Activated effector memory CD4-positive, alpha-beta T cell treated with Interleukin-2 at 50 U/mL for 16 hours (primary cell): ENCODE results near the gene HRC.
"Not testable (repeated sequence)": the region's sequence is repeated elsewhere in the genome, so short reads cannot be mapped to it uniquely, and the experiment has no call there.

Source experiments
- DNase-seq: peaks from one replicate; pipeline ENCODE4 v3.0.0-alpha.2; 2020

Gene HRC

DNA sequence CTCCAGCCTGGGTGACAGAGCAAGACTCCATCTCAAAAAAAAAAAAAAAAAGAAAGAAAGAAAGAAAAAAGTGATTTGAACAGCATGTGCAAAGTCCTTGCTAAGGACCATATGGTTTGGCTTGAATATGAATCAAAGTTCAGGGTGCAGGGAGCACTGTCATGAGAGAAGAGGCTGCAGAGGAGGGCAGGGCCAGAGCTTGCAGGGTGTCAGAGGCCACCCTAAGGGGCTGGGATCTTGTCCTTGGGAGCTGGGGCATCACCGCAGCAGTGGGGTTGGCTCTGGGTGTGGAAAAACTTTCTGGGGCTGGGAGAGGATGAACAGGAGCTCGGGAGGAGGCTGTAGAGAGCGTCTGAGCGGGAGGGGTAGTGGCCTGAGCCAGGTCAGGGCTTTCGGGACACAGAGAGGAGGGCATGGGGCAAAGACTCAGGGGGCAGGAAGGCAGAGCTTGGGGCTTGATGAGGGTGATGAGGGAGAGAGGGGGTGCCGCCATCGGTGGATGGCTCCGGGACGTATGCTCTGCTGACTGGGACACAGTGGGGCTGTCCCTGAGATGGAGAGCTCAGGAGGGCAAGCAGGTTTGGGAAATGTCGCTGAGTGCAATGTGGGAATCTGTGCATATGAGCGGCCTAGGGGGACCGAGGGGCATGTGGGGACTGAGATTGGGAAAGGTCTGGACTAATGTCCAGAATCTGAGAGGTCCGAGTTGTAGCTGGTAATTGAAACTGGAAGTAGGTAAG is 5.4 kb upstream of the HRC start:
- no peak for DNase-seq

DNA sequence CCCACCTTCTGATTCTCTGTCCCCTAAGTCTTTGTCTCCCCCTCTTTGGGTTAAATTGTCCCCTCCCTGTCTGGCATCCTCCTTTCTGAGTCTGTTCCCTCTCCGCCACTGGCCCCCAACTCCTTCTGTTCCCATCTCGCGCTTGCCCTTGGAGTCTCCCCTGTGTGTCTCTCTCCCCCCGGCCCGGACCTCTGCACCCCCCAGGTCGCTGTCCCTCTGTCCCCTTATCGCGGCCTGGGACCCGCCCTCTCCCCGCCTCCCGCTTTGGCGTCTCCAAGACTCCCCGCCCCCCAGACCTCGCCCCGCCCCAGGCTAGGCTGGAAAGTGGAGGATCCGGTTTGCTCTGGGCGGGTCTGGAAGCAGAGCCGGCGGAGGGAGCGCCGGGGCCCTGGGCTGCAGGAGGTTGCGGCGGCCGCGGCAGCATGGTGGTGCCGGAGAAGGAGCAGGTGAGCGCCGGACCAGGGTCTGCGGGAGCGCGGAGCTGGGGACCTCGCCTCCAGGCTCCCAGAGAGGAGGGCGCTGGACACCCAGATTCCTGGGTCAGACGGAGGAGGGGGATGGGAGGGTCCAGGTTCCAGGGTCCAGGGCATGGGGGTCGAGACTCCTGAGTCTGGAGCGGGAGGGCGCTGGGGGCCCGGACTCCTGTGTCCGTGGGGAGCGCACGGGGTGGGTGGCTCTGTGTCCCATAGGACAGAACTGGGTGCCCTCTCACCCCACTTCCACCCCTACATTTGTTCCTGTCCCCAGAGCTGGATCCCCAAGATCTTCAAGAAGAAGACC is 2.4 kb upstream of the HRC start, which contains the start of gene TRPM4:
TSS of gene TRPM4 (plus strand) at position 348 of the 780 bp plus-strand sequence. CDS start at position 423, 75 bp downstream.
- DNase-seq, result no peak

GRCh38 chr19:49155820-49156346 is 687 bp upstream of the HRC start:
- no peak for DNase-seq

- no peak for DNase-seq
Observed at GRCh38 chr19:49154279-49154678, 917 bp downstream of the HRC start.

DNA sequence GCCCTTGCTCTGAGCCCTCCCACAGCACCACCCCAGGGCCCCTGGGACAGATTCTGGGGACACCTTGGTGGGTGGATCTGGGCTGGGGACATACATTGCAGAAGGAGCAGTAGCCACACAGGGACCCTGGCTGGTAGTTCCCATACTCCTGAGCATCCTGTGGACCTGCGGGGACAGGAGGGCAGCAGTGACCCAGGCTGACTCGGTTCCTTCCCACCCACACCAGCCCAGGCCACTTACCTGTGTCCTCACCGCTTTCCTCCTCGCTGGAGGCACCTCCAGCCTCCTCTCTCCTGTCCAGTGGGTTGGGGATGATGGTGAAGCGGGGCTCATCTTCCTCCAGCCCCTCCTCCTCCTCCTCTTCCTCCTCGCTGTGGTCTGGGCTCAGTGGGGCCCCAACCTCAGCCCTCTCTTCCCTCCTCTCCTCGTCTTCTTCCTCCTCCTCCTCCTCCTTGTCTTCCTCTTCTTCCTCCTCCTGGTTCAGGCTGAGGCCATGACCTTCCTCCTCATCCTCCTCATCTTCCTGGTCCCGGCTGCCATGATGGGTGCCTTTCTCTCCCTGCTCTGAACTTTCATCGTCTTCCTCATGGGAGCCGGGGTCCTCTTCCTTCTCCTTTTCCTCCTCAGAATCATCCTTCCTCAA is 1.9 kb downstream of the HRC start:
- DNase-seq, result no peak

- DNase-seq, result no peak
Observed at GRCh38 chr19:49152119-49152550, 3.1 kb downstream of the HRC start.

GRCh38 chr19:49151267-49152118 is 3.7 kb downstream of the HRC start:
- no peak for DNase-seq

DNA sequence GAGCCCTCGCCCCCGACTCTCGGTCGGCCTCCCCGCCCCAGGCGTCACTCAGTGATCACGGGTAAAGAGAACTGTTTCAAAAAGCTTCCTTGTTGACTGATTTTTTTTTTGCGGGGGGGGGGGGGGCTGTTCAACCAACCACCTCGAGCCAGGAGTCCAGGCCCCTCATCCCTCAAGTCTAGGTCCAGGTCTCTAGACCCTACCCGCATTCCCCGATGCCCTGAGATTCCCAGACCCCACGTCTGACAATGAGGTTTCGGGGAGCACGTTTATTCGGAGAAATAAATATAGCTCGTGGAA is 4.3 kb downstream of the HRC start:
- DNase-seq, result no peak

GRCh38 chr19:49150106-49150943 is 4.9 kb downstream of the HRC start:
- DNase-seq, result no peak

- DNase-seq, result no peak
Observed at GRCh38 chr19:49149652-49150105, 5.5 kb downstream of the HRC start.

GRCh38 chr19:49148784-49149651 is 6.2 kb downstream of the HRC start:
- DNase-seq, result peak; percentile 50

- no peak for DNase-seq
Observed at GRCh38 chr19:49148044-49148682, 7.0 kb downstream of the HRC start.

- DNase-seq, result not testable (repeated sequence)
Observed at GRCh38 chr19:49146408-49146770, 8.8 kb downstream of the HRC start.

GRCh38 chr19:49145573-49146407 is 9.4 kb downstream of the HRC start:
- DNase-seq, result peak; percentile 66

DNA sequence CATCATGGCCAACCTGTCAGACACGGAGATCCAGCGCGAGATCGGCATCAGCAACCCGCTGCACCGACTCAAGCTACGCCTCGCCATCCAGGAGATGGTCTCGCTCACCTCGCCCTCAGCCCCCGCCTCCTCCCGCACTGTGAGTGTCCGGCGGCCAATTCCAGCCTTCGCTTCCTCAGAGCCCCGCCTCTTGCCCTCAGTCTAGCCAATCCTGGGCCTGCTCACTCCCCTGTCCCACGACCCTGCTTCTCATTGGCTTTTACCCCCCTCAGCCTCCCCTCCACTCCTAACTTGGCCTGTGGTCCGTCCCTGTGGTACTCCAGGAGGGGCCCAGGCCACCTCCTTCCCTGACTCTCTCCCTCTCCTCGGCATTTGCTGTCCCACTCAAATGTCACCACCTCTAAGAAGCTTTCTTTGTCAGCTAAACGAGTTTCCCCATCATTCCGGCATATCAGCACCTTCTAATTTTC is 12.3 kb downstream of the HRC start:
- DNase-seq, result no peak

DNA sequence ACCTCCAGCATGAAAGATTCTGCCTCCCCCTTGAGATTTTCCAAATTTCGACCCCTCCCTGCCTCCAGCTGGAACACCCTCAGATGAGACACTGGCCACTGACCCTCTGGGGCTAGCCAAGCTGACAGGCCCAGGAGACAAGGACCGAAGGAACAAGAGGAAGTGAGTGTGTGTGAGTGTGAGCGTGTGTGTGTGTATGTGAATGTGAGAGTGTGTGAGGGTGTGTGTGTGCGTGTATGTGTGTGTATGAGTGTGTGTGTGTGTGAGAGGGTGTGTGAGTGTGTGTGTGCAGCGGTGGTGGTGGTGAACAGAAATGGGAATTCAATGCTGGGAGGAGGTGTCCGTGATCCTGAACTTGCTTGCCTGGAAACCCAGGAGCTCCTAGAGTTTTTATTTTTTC is 13.8 kb downstream of the HRC start:
- no peak for DNase-seq

DNA sequence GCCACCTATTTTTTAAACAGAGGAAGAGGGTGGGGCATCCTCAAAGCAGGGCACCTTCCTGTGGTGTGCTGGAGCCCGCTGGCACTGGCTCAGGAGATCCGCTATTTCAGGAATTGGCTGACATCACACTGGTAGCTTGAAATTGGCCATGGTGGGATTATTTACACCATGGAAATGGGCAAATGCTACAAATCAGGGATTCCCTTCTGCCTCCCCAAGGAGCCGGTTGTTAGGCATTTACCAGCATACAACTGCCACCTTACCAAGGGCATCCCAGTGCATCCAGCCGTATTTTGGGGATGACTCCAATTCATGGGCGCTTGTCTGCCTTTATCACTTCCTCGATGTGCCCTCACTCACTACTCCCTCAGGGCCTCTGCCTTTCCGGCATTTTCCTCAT is 14.2 kb downstream of the HRC start:
- no peak for DNase-seq

GRCh38 chr19:49136771-49137171 is 18.4 kb downstream of the HRC start:
- DNase-seq, result no peak

- DNase-seq, result no peak
Observed at GRCh38 chr19:49135686-49136085, 19.5 kb downstream of the HRC start.
